Stomach (tissue), 9 donors: ENCODE data around the gene GPC5. TPM values are rescaled to one million over a fixed set of nuclear protein-coding genes. Genes with fewer than 3 reads are reported as not detected.

Source experiments
- DNase-seq, 2 donors: peaks; one replicate each; pipeline versions ENCODE4 v3.0.0 to v3.0.0-alpha.2; 2013 to 2019
- H3K27ac ChIP-seq, 5 donors: fragments of 200-600 bp in 4 of 5; sonication (generic) in 4 of 5; one replicate each; pipeline ENCODE4 v1.5.1; 2013 to 2019; ENCODE audit warnings: mild to moderate bottlenecking in 1 of 5, moderate library complexity in 1 of 5
- H3K27me3 ChIP-seq, 3 donors: fragments of 200-600 bp; sonication (generic); one replicate each; pipeline ENCODE4 v1.5.1; 2017 to 2019; ENCODE audit warnings: mixed run types in 1 of 3
- H3K36me3 ChIP-seq, 4 donors: fragments of 200-600 bp; sonication (generic); 1 replicate in 3 of 4; 2 replicates in 1 of 4; pipeline ENCODE4 v1.5.1; 2016 to 2019
- H3K4me1 ChIP-seq, 4 donors: fragments of 200-600 bp; sonication (generic); one replicate each; pipeline ENCODE4 v1.5.1; 2016 to 2019
- H3K4me3 ChIP-seq, 4 donors: fragments of 200-600 bp; sonication (generic) in 3 of 4; one replicate each; pipeline ENCODE4 v1.5.1; 2016 to 2019; ENCODE audit warnings: mild to moderate bottlenecking in 1 of 4
- H3K9me3 ChIP-seq, 4 donors: fragments of 200-600 bp; sonication (generic); one replicate each; pipeline ENCODE4 v1.5.1; 2016 to 2019
- EP300 ChIP-seq: sonication (generic); formaldehyde crosslinking; IDR thresholded peaks from one replicate; pipeline ENCODE4 v1.6.1; 2017; ENCODE audit warnings: antibody characterized with exemption
- POLR2A ChIP-seq, 4 donors: fragments of 450-650 bp; IDR thresholded peaks; one replicate each; pipeline ENCODE4 v1.6.1; 2016; ENCODE audit warnings: antibody characterized with exemption in 4 of 4, control low read depth in 2 of 4, mild to moderate bottlenecking in 1 of 4, moderate library complexity in 1 of 4
- POLR2AphosphoS5 ChIP-seq, 3 donors: sonication (generic); formaldehyde crosslinking; IDR thresholded peaks; one replicate each; pipeline ENCODE4 v1.6.1; 2016; ENCODE audit warnings: antibody characterized with exemption in 3 of 3
- WGBS, 5 donors: extraction: QIAGEN DNeasy Blood & Tissue Kit in 3 of 5; methylation state at CpG; one replicate each; pipeline versions ENCODE4 v1.1.5 to v1.1.7; 2013 to 2018; 5-methylcytosine and 5-hydroxymethylcytosine counted together
- intact Hi-C: fragments of 100-400 bp; cut with DNase I; formaldehyde crosslinking; loops from one replicate; pipeline ENCODE4 v1.15.1; 2023; ENCODE audit warnings: low total_unique reads
- polyA plus RNA-seq, 3 donors: library from polyadenylated mRNA; stranded (reverse); fragments of 200-250 nt; gene quantifications; one replicate each; pipeline ENCODE4 v1.2.3, GENCODE V29; 2013
- total RNA-seq, 5 donors: library from RNA; depleted of rRNA; stranded (reverse); fragments of >200 nt; gene quantifications; one replicate each; pipeline versions ENCODE4 v1.1.0 to v1.2.3, GENCODE V29; 2014 to 2016
- TF ChIP-seq, protein P1 (sequence below), 7 experiments: fragments of 450-650 bp in 4 of 7; fragments of 200-600 bp in 3 of 7; sonication (generic) in 3 of 7; IDR thresholded peaks; one replicate each; pipeline ENCODE4 v1.5.1; 2016 to 2019; ENCODE audit warnings: antibody characterized with exemption in 7 of 7, control low read depth in 2 of 7, mild to moderate bottlenecking in 1 of 7
- donor health status: healthy with polysubstance abuse.
- donor health status: Bipolar disorder and iron deficiency.
- donor health status: healthy.

Gene GPC5
- total and polyA plus RNA-seq, 8 donors = 0.87 to 2.8 TPM; not detected in 6

- TF ChIP-seq POLR2AphosphoS5 (IDR thresholded peaks at IDR 0.05) (no peak), POLR2A (IDR thresholded peaks at IDR 0.05) (no peak), EP300 (no peak)
- TF ChIP-seq, protein P1, sequence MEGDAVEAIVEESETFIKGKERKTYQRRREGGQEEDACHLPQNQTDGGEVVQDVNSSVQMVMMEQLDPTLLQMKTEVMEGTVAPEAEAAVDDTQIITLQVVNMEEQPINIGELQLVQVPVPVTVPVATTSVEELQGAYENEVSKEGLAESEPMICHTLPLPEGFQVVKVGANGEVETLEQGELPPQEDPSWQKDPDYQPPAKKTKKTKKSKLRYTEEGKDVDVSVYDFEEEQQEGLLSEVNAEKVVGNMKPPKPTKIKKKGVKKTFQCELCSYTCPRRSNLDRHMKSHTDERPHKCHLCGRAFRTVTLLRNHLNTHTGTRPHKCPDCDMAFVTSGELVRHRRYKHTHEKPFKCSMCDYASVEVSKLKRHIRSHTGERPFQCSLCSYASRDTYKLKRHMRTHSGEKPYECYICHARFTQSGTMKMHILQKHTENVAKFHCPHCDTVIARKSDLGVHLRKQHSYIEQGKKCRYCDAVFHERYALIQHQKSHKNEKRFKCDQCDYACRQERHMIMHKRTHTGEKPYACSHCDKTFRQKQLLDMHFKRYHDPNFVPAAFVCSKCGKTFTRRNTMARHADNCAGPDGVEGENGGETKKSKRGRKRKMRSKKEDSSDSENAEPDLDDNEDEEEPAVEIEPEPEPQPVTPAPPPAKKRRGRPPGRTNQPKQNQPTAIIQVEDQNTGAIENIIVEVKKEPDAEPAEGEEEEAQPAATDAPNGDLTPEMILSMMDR (IDR thresholded peaks at IDR 0.05) = no peak
- Histone ChIP-seq H3K9me3 (peaks cover 0 to 4% (median 2%) of the 10 kb centered on the region in 4 donors), H3K27ac (no peak overlapping the region), H3K4me1 (no peaks in the 10 kb centered on the region), H3K4me3 (no peak overlapping the region), H3K27me3 (no peaks in the 10 kb centered on the region), H3K36me3 (no peaks in the 10 kb centered on the region)
- WGBS, 5 donors = 75 to 92% (median 79%) methylated on average over 1 of the region's 1 CpG
- intact Hi-C loops = no loop called here
- DNase-seq = no peak
Observed at GRCh38 chr13:92769046-92769445, 1370.6 kb downstream of the GPC5 start.

- WGBS, 5 donors = 70 to 80% (median 77%) methylated on average over 3 of the region's 3 CpGs
- Histone ChIP-seq H3K36me3 (no peaks in the 10 kb centered on the region), H3K9me3 (no peaks in the 10 kb centered on the region), H3K27me3 (no peaks in the 10 kb centered on the region), H3K4me3 (no peak overlapping the region), H3K27ac (no peak overlapping the region), H3K4me1 (no peaks in the 10 kb centered on the region)
- TF ChIP-seq, protein P1 (IDR thresholded peaks at IDR 0.05) = no peak
- TF ChIP-seq EP300 (no peak), POLR2AphosphoS5 (IDR thresholded peaks at IDR 0.05) (no peak), POLR2A (IDR thresholded peaks at IDR 0.05) (no peak)
- DNase-seq = no peak
- intact Hi-C loops = no loop called here
Observed at GRCh38 chr13:92775658-92776057, 1377.2 kb downstream of the GPC5 start.

DNA sequence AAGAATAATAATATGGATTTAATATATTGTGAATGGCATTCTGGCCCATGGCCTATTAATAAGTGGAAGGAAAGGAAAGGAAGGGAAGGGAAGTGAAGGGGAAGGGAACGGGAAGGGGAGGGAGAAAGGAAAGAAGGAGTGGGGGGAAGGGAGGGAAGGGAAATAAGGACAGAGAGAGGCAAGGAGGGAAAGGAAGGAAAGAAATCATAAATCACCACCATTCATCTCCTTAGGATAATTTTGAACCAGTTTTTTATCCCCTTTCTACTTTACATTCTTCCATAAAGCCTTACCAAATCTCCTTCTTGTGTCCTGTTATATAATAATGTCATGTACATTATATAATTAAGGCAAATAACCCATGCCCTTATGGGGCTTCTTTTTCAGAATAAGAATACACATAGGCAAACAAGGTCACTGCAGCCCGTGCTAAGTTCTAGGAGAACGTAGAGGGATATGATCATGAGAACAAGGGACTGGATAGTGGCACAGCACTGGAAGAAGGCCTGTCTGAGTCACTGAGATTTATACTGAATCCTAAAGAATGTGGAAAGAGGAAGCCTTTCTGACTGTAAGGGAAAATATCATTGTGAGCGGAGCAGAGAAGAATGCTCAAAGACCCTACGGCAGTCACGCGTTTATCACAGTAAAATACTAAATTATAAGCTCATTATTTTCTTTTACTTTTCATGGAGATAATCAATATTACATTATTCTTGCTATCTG, 1383.7 kb downstream of the GPC5 start:
- Histone ChIP-seq H3K4me1 (no peaks in the 10 kb centered on the region), H3K27me3 (no peaks in the 10 kb centered on the region), H3K27ac (no peak overlapping the region), H3K36me3 (no peaks in the 10 kb centered on the region), H3K4me3 (no peak overlapping the region), H3K9me3 (no peaks in the 10 kb centered on the region)
- WGBS, 5 donors = 80 to 89% (median 85%) methylated on average over 7 of the region's 7 CpGs
- no peak for DNase-seq
- intact Hi-C loops = no loop called here
- TF ChIP-seq POLR2A (IDR thresholded peaks at IDR 0.05) = no peak
- no peak for TF ChIP-seq EP300
- TF ChIP-seq POLR2AphosphoS5 (IDR thresholded peaks at IDR 0.05) = no peak
- TF ChIP-seq, protein P1 (IDR thresholded peaks at IDR 0.05) = no peak

- 20 to 41% (median 38%) methylated on average over 1 of the region's 1 CpG for WGBS, 5 donors
- peaks cover 4 to 14% (median 9%) of the 10 kb centered on the region in 4 donors for H3K4me1 ChIP-seq
Observed at GRCh38 chr13:92802776-92803175, 1404.4 kb downstream of the GPC5 start.

More at GRCh38 chr13:92802776-92803175, 1404.4 kb downstream of the GPC5 start:
- TF ChIP-seq, protein P1 (IDR thresholded peaks at IDR 0.05) = no peak
- TF ChIP-seq POLR2AphosphoS5 (IDR thresholded peaks at IDR 0.05) (no peak), EP300 (no peak), POLR2A (IDR thresholded peaks at IDR 0.05) (no peak)
- Histone ChIP-seq H3K27ac (no peak overlapping the region), H3K36me3 (no peaks in the 10 kb centered on the region), H3K27me3 (no peaks in the 10 kb centered on the region), H3K9me3 (no peaks in the 10 kb centered on the region), H3K4me3 (no peak overlapping the region)
- no peak for DNase-seq
- intact Hi-C loops = no loop called here
